GM18505 (cell line): ENCODE measurements around the gene LCLAT1.

ENCODE experiments used
- ATAC-seq: cut with Tn5 transposase; IDR thresholded peaks from one replicate; pipeline ENCODE4 v1.9.1; 2021; ENCODE audit not compliant: unreplicated experiment
- POLR2A ChIP-seq: IDR thresholded peaks from 4 replicates; pipeline ENCODE4 v1.6.1; 2011; ENCODE audit warnings: borderline replicate concordance; ENCODE audit not compliant: insufficient read depth, insufficient read length; ENCODE audit errors: extremely low read depth

Gene LCLAT1

GRCh38 chr2:30662268-30663131, 215.5 kb downstream of the LCLAT1 start:
- no peak for TF ChIP-seq POLR2A
- no peak for ATAC-seq

- no peak for TF ChIP-seq POLR2A
- ATAC-seq: no peak
Measured at GRCh38 chr2:30663321-30663720, 216.3 kb downstream of the LCLAT1 start.

- ATAC-seq: no peak
- no peak for TF ChIP-seq POLR2A
Measured at GRCh38 chr2:30663806-30664205, 216.8 kb downstream of the LCLAT1 start.

GRCh38 chr2:30664761-30665358, 217.8 kb downstream of the LCLAT1 start:
- no peak for TF ChIP-seq POLR2A

GRCh38 chr2:30665761-30666265, 218.8 kb downstream of the LCLAT1 start:
- no peak for TF ChIP-seq POLR2A
- no peak for ATAC-seq

More at GRCh38 chr2:30664761-30665358, 217.8 kb downstream of the LCLAT1 start:
- ATAC-seq: no peak

- ATAC-seq: no peak
- TF ChIP-seq POLR2A: no peak
Measured at GRCh38 chr2:30666266-30666874, 219.3 kb downstream of the LCLAT1 start.

- TF ChIP-seq POLR2A: no peak
- no peak for ATAC-seq
Measured at GRCh38 chr2:30670453-30670852, 223.4 kb downstream of the LCLAT1 start.

GRCh38 chr2:30673127-30673526, 226.1 kb downstream of the LCLAT1 start:
- TF ChIP-seq POLR2A: no peak
- no peak for ATAC-seq

- ATAC-seq: no peak
- no peak for TF ChIP-seq POLR2A
Measured at GRCh38 chr2:30675758-30676157, 228.7 kb downstream of the LCLAT1 start.

GRCh38 chr2:30677231-30677630, 230.2 kb downstream of the LCLAT1 start:
- no peak for TF ChIP-seq POLR2A
- no peak for ATAC-seq

- no peak for ATAC-seq
- no peak for TF ChIP-seq POLR2A
Measured at GRCh38 chr2:30677861-30678385, 230.9 kb downstream of the LCLAT1 start.

GRCh38 chr2:30678410-30679137, 231.5 kb downstream of the LCLAT1 start:
- no peak for TF ChIP-seq POLR2A
- ATAC-seq: no peak
